Loucy (cell line): ENCODE measurements around the gene YWHAE.

Source experiments
- CTCF ChIP-seq: fragments of 200-600 bp; sonication (generic); conservative IDR thresholded peaks from 2 replicates; pipeline ENCODE4 v1.5.1; 2014; ENCODE audit warnings: mild to moderate bottlenecking, antibody characterized with exemption, low read length
- EZH2phosphoT487 ChIP-seq: fragments of 200-600 bp; IDR thresholded peaks from 2 replicates; pipeline ENCODE4 v1.6.1; 2018; ENCODE audit warnings: antibody characterized with exemption, mild to moderate bottlenecking, moderate library complexity, borderline replicate concordance

- no peak for TF ChIP-seq CTCF
- TF ChIP-seq EZH2phosphoT487: no peak
Measured at GRCh38 chr17:1421470-1421869, 21.4 kb upstream of the YWHAE start.
